Keratinocyte (primary cell): Measurements from ENCODE around the gene CRTC3.

Source experiments
- EZH2 ChIP-seq: IDR thresholded peaks from one replicate; pipeline ENCODE4 v1.6.1; 2012; ENCODE audit warnings: inconsistent platforms, mild to moderate bottlenecking, low read length, moderate library complexity
- TF ChIP-seq, protein P1 (sequence below), 3 experiments: IDR thresholded peaks in 1 of 3; conservative IDR thresholded peaks in 1 of 3; optimal IDR thresholded peaks in 1 of 3; 2 replicates in 2 of 3; 3 replicates in 1 of 3; pipeline versions ENCODE3 to v1.5.1; 2011; ENCODE audit warnings: low read length in 3 of 3, mild to moderate bottlenecking in 3 of 3, moderate library complexity in 2 of 3, control low read depth in 1 of 3, inconsistent platforms in 1 of 3; ENCODE audit not compliant: insufficient read depth in 2 of 3; ENCODE audit errors: extremely low read depth in 1 of 3

GRCh38 chr15:90674476-90674875 is 144.8 kb downstream of the CRTC3 start:
- TF ChIP-seq, protein P1, sequence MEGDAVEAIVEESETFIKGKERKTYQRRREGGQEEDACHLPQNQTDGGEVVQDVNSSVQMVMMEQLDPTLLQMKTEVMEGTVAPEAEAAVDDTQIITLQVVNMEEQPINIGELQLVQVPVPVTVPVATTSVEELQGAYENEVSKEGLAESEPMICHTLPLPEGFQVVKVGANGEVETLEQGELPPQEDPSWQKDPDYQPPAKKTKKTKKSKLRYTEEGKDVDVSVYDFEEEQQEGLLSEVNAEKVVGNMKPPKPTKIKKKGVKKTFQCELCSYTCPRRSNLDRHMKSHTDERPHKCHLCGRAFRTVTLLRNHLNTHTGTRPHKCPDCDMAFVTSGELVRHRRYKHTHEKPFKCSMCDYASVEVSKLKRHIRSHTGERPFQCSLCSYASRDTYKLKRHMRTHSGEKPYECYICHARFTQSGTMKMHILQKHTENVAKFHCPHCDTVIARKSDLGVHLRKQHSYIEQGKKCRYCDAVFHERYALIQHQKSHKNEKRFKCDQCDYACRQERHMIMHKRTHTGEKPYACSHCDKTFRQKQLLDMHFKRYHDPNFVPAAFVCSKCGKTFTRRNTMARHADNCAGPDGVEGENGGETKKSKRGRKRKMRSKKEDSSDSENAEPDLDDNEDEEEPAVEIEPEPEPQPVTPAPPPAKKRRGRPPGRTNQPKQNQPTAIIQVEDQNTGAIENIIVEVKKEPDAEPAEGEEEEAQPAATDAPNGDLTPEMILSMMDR (optimal IDR thresholded peaks at IDR 0.05 in 1 of 3, IDR thresholded peaks at IDR 0.05 in 1 of 3, conservative IDR thresholded peaks at IDR 0.05 in 1 of 3; ENCODE audit: extremely low read depth in 1 of 3, insufficient read depth in 2 of 3, low read length in 3 of 3), result no peak
- TF ChIP-seq EZH2, result no peak
